ENCODE results near the gene SIK3. TPM values are rescaled to one million over a fixed set of nuclear protein-coding genes. Genes with fewer than 3 reads are reported as not detected.

Gene SIK3
- total and polyA plus RNA-seq, 2 experiments from 2014 or later = 6.1 to 33.9 TPM

GRCh38 chr11:117144477-117145392 lies 46.5 kb upstream of the SIK3 start:
- H3K27ac Mint-ChIP-seq = peak overlapping the region; percentile 95
- peaks cover 47% of the 10 kb centered on the region for H4K20me1 ChIP-seq (replicated peaks; ENCODE audit: insufficient read depth)
- H3F3A ChIP-seq (replicated peaks; ENCODE audit: low read depth) = peaks cover 11% of the 10 kb centered on the region; the same call in 1 of the 2 replicates
- H3K9me2 ChIP-seq (ENCODE audit: insufficient read depth) = no peaks in the 10 kb centered on the region
- peaks cover 15% of the 10 kb centered on the region for H3K27me3 Mint-ChIP-seq (ENCODE audit: insufficient read depth, low read depth, poor library complexity)
- H3K27ac ChIP-seq (ENCODE audit: low read depth) = peak overlapping the region; percentile 95
- H3K4me1 ChIP-seq (ENCODE audit: insufficient read depth) = peaks cover 17% of the 10 kb centered on the region
- peak overlapping the region; percentile 18; the same call in 1 of the 2 replicates for H2AFZ ChIP-seq
- TF ChIP-seq EZH2 (IDR thresholded peaks at IDR 0.05; ENCODE audit: low read depth, unreplicated experiment) = no peak
- H3K4me1 Mint-ChIP-seq = peaks cover 28% of the 10 kb centered on the region
- H3K36me3 ChIP-seq (ENCODE audit: insufficient read depth) = peaks cover 15% of the 10 kb centered on the region
- no peaks in the 10 kb centered on the region for H3K27me3 ChIP-seq (ENCODE audit: insufficient read depth)
- peak; percentile 58 for DNase-seq (ENCODE audit: low spot score)
- H3K79me2 ChIP-seq (replicated peaks; ENCODE audit: insufficient read depth) = peaks cover 53% of the 10 kb centered on the region
- H3K36me3 Mint-ChIP-seq (ENCODE audit: low read depth) = peaks cover 47% of the 10 kb centered on the region
- peak; percentile 77 for ATAC-seq
- peak overlapping the region; percentile 97 for H3K4me3 Mint-ChIP-seq
- no peaks in the 10 kb centered on the region; the same call in 2 of the 3 replicates for H3K9me3 Mint-ChIP-seq
- peak overlapping the region; percentile 98 for H3K4me2 ChIP-seq
- peak overlapping the region; percentile 100 for H3K4me3 ChIP-seq

DNA sequence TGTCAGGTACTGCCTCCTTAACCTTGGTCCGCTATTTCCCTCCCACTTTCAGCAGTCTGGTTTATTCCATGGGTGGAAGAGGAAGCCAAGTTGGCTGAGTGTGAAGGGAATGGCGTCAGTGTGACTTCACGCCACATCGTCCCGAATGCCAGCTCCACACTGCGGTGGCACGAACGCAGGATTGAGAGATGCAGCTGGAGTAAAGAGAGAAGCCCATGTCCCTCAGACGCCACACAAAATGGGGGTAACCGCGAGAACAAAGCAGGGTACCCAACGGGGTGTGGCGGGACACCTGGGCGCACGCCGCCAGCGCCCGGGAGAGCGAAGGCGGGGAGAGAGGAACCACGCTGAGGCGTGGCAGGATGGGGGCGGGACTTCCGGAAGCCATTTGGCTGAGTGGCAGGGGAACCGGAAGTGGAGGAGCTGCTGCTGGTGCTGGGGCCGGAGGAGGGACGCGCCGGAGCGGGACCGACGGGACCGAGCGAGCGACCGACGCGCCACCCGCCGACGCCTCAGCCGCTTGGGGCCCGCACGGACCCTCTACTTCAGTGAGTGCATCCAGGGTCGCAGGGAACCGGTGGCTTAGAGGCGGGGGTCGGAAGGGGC lies 45.7 kb upstream of the SIK3 start, which contains the start of gene PAFAH1B2:
Gene PAFAH1B2 (plus strand): TSS at position 417 of the 606 bp plus-strand sequence. CDS start 8,161 bp downstream, outside the sequence.
- H3K27me3 ChIP-seq (ENCODE audit: insufficient read depth) = no peaks in the 10 kb centered on the region
- DNase-seq (ENCODE audit: low spot score) (peak; percentile 98), ATAC-seq (peak; percentile 92)
- peaks cover 15% of the 10 kb centered on the region for H3K36me3 ChIP-seq (ENCODE audit: insufficient read depth)
- TF ChIP-seq CREB1 (CRISPR knock-in tag; IDR thresholded peaks at IDR 0.05; ENCODE audit: low read depth) (peak; percentile 3; the same call in 1 of the 2 replicates), NANOG (IDR thresholded peaks at IDR 0.05; ENCODE audit: borderline replicate concordance) (0 out of 2 replicates have a peak, but pooled peaks have one; percentile 33), POLR2AphosphoS5 (IDR thresholded peaks at IDR 0.05; ENCODE audit: low read depth) (peak; percentile 98), ZNF331 (CRISPR knock-in tag; IDR thresholded peaks at IDR 0.05; ENCODE audit: low read depth) (no peak)
- H3K9me3 Mint-ChIP-seq = no peaks in the 10 kb centered on the region; the same call in 2 of the 3 replicates
- H3K27me3 Mint-ChIP-seq (ENCODE audit: insufficient read depth, low read depth, poor library complexity) = peaks cover 15% of the 10 kb centered on the region
- peak within 1 kb of the TSS; percentile 95 for H3K27ac ChIP-seq (ENCODE audit: low read depth)
- peaks cover 40% of the 10 kb centered on the region for H4K20me1 ChIP-seq (replicated peaks; ENCODE audit: insufficient read depth)
- peaks cover 17% of the 10 kb centered on the region for H3K4me1 ChIP-seq (ENCODE audit: insufficient read depth)
- H3K9me2 ChIP-seq (ENCODE audit: insufficient read depth) = no peaks in the 10 kb centered on the region
- peaks cover 11% of the 10 kb centered on the region; the same call in 1 of the 2 replicates for H3F3A ChIP-seq (replicated peaks; ENCODE audit: low read depth)
- H3K4me2 ChIP-seq = peak within 1 kb of the TSS; percentile 98
- peak within 1 kb of the TSS; percentile 96 for H2AFZ ChIP-seq
- peak within 1 kb of the TSS; percentile 96 for H3K27ac Mint-ChIP-seq
- H3K4me1 Mint-ChIP-seq = peaks cover 28% of the 10 kb centered on the region
- peaks cover 45% of the 10 kb centered on the region for H3K79me2 ChIP-seq (replicated peaks; ENCODE audit: insufficient read depth)
- H3K4me3 Mint-ChIP-seq = peak within 1 kb of the TSS; percentile 97
- H3K36me3 Mint-ChIP-seq (ENCODE audit: low read depth) = peaks cover 43% of the 10 kb centered on the region
- H3K4me3 ChIP-seq = peak within 1 kb of the TSS; percentile 100

GRCh38 chr11:117143390-117143789 lies 45.2 kb upstream of the SIK3 start:
- peak; percentile 56 for ATAC-seq
- Mint-ChIP-seq H3K36me3 (ENCODE audit: low read depth) (peaks cover 37% of the 10 kb centered on the region), H3K4me1 (peaks cover 28% of the 10 kb centered on the region)
- TF ChIP-seq, protein P1, sequence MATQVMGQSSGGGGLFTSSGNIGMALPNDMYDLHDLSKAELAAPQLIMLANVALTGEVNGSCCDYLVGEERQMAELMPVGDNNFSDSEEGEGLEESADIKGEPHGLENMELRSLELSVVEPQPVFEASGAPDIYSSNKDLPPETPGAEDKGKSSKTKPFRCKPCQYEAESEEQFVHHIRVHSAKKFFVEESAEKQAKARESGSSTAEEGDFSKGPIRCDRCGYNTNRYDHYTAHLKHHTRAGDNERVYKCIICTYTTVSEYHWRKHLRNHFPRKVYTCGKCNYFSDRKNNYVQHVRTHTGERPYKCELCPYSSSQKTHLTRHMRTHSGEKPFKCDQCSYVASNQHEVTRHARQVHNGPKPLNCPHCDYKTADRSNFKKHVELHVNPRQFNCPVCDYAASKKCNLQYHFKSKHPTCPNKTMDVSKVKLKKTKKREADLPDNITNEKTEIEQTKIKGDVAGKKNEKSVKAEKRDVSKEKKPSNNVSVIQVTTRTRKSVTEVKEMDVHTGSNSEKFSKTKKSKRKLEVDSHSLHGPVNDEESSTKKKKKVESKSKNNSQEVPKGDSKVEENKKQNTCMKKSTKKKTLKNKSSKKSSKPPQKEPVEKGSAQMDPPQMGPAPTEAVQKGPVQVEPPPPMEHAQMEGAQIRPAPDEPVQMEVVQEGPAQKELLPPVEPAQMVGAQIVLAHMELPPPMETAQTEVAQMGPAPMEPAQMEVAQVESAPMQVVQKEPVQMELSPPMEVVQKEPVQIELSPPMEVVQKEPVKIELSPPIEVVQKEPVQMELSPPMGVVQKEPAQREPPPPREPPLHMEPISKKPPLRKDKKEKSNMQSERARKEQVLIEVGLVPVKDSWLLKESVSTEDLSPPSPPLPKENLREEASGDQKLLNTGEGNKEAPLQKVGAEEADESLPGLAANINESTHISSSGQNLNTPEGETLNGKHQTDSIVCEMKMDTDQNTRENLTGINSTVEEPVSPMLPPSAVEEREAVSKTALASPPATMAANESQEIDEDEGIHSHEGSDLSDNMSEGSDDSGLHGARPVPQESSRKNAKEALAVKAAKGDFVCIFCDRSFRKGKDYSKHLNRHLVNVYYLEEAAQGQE (IDR thresholded peaks at IDR 0.05; ENCODE audit: unreplicated experiment) = no peak
- no peak for TF ChIP-seq STAT1 (IDR thresholded peaks at IDR 0.05; ENCODE audit: unreplicated experiment)
- no peak for TF ChIP-seq EZH2phosphoT487 (IDR thresholded peaks at IDR 0.05; ENCODE audit: unreplicated experiment)

More at GRCh38 chr11:117143390-117143789, 45.2 kb upstream of the SIK3 start:
- Mint-ChIP-seq H3K9me3 (no peaks in the 10 kb centered on the region; the same call in 2 of the 3 replicates), H3K27ac (peak overlapping the region; percentile 96), H3K4me3 (peak overlapping the region; percentile 97), H3K27me3 (ENCODE audit: insufficient read depth, low read depth, poor library complexity) (peaks cover 17% of the 10 kb centered on the region)
- Histone ChIP-seq H3K4me2 (peak overlapping the region; percentile 98), H4K20me1 (replicated peaks; ENCODE audit: insufficient read depth) (peaks cover 34% of the 10 kb centered on the region), H2AFZ (peak overlapping the region; percentile 96), H3K4me3 (peak overlapping the region; percentile 100), H3K36me3 (ENCODE audit: insufficient read depth) (peaks cover 13% of the 10 kb centered on the region), H3K27ac (ENCODE audit: low read depth) (peak overlapping the region; percentile 95), H3K79me2 (replicated peaks; ENCODE audit: insufficient read depth) (peaks cover 39% of the 10 kb centered on the region), H3K27me3 (ENCODE audit: insufficient read depth) (no peaks in the 10 kb centered on the region), H3K9me2 (ENCODE audit: insufficient read depth) (no peaks in the 10 kb centered on the region), H3K4me1 (ENCODE audit: insufficient read depth) (peaks cover 17% of the 10 kb centered on the region), H3F3A (replicated peaks; ENCODE audit: low read depth) (peaks cover 11% of the 10 kb centered on the region; the same call in 1 of the 2 replicates)
- peak; percentile 72 for DNase-seq (ENCODE audit: low spot score)

Data from GM23338 (cell line).